GM15510 (cell line): ENCODE measurements around the gene CELA3B.

Experiments used
- POLR2A ChIP-seq: IDR thresholded peaks from 3 replicates; pipeline ENCODE4 v1.6.1; 2011; ENCODE audit warnings: borderline replicate concordance; ENCODE audit not compliant: insufficient read length; ENCODE audit errors: extremely low read depth

Gene CELA3B

DNA sequence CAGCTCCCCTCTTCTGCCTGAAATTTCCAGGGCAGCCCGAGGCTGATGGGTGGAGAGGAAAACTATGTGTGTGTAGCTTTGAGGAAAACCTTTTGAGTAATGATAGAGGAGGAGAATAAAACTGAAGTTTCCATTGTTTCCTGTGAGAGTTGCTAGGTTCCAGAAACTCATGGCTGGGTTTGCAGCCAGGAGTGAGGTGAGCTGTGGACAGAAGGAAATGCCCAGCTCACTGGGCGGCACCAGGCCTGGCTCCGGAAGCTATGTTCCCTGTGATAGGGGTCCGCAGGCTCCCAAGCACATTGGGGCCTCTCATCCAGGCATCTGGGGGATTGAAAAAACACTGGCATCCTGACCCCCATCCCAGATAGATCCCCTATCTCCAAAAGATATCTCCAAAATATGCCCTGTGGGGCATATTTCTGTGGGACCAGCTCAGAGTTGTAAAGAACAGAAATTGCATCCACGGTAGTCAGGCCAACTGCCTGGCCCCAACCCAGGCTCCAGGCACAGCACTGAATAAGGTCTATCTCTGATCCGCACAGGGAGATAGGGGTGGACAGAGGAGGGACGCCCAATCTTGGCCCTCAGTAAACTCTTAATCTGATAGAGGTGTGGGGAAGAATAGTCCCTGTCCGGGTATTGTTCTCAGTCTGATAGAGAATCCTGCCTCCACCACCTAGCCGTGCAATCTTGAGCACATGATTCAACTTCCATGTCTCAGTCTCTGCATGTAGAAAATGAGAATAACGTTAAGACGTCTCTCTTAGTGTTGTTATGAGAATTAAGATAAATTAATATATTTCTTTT lies 37.9 kb upstream of the CELA3B start:
- no peak for TF ChIP-seq POLR2A

DNA sequence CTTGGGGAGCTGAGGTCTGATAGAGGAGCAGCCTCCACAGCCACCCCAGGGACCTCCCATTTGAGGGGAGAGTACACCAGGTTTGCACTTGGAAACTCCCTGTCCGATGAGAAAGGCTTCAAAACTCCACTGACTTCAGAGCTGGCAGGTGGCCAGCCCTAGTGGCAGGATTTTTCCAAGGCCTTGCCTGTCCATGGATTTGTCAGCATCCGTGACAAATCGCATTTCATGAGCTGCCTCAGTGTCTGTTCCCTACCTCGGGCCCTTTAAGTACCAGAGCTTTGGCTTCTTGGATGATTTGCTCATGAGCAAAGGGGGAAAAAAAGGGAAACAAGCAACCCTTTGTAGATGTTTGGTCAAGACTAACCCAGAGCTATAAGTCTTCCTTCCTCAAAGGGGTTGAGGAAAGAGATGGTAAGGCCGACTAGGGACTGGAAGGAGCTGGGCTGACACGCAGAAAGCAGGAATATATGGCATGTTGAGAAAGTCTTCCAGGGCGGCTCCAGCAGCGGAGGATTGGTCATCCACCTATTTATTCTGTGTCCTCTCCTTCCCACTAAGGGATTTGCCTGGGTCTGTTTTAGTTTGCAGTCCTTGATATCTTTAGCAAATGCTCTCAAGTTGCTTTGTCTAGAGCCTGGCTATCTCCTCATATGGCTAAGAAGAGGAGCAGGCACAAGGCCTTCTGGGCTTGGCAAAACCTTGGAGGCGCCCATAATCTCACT lies 37.0 kb upstream of the CELA3B start:
- TF ChIP-seq POLR2A, result no peak

DNA sequence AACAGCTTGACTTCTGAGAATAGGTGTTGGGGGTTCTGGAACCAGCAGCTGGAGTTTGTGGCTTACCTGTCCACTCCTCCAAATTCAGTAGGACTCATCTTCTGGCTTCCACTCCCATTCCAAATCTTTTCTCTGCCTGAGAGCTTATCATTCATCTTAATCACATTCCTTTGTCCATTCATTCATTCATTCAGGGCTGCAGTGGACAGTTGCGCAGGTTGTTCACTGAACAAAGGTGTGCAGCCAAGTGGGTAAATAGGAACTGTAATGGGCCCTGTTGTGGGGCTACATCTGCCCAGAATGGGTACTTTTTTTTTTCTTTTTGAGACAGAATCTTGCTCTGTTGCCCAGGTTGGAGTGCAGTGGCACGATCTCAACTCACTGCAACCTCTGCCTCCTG lies 36.3 kb upstream of the CELA3B start:
- TF ChIP-seq POLR2A, result no peak

GRCh38 chr1:21941370-21941769 lies 35.5 kb upstream of the CELA3B start:
- TF ChIP-seq POLR2A, result no peak

GRCh38 chr1:21942464-21942863 lies 34.4 kb upstream of the CELA3B start:
- no peak for TF ChIP-seq POLR2A

DNA sequence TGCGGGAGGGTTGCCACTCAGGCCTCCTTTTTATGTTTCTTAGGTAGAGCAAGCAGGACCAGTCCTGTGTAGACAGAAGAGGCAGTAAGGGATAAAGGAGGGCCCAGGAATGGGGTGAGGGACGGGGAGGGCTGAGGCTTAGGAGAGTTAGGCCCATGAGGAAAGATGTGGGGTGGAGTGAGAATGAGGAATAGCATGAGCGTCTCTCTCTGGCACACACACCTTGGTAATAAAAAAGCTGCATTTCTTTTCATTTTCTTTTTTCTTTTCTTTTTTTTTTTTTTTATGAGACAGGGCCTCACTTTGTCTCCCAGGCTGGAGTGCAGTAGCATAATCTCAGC lies 32.1 kb upstream of the CELA3B start:
- no peak for TF ChIP-seq POLR2A

DNA sequence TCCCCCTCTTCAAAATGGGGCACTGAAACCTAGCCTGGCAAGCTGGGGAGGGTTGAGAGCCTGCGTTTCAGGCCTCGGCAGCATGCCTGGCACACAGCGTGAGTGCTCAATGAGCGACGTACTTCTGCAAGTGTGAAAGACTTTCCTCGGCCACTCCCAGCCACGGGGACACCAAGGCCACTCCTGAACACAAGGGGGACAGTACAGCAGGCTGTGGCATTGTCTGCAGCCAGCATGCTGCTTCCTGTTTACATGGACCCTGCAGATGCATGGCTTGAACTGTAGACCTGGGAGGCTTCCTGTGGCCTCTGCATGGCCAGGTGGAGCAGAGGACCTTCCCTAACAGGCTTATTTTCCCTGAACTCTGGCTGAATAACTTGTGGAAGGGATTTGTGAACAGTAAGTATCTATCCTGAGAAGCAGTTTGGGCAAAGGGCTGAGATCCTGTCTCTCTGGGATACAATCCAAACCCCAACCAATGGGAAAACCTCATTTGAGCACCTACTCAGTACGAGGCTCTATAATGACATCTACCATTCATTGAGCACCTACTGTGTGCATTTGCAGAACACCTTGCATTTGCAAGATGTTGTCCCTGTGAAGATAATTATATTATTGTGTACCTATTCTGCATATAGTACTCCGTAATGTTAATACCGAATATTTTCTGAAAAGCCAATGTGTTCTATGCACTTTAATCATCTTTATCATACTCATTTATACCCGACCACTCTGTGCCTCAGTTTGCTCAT lies 29.8 kb upstream of the CELA3B start:
- TF ChIP-seq POLR2A, result no peak

GRCh38 chr1:21950734-21951133 lies 26.1 kb upstream of the CELA3B start:
- no peak for TF ChIP-seq POLR2A

- no peak for TF ChIP-seq POLR2A
Observed at GRCh38 chr1:21951226-21951870, 25.5 kb upstream of the CELA3B start.

DNA sequence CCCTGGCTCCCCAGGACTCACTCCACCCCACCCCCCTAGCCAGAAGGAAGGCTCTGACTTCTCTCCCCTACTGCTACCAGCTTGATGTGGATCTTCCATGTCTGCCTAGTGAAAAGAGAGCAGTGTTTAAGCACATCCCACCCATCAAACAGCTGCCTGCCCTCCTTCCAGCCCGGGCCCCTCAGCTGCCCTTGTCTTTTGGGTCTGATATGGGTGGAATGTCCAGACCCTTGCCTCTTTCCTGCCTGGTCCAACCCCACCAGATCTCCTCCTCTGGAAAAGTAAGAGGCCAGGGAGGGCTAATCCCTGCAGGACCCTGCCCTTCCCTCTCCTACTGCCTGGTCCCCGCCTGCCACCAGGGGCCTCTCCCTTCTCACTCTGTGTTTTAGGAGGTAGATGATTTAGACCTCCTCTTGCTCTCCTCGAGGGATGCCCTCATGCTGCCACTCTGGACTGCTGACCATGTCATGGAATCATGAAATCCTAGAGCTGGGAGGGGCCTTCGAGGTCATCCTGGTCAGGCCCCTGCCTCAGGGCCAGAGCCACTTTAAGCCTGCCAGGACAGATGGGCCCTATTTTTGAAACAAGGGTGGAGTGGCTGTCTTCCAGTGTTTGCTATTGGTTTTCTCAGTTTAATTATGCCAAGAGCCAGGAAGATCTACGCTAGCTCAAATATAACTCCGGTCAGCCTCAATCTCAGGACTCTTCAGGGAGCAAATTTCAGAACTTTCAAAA lies 23.9 kb upstream of the CELA3B start:
- no peak for TF ChIP-seq POLR2A

DNA sequence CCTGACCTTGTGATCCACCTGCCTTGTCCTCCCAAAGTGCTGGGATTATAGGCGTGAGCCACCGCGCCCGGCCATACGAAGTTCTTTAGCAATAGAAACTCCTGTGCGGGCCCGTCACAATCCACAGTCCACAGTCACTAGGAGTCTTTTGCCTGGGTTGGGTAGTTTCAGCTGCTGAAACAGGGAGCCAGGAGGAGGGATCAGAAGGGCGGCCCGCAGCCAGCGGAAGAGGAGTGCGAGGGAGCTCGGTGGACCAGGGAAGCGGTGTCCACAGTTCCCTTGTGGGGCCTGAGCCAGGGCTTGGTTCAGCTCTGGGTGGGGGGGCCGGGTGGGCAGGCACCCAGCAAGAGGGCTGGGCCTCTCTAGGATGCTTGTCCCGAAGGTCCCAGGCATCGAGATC lies 21.8 kb upstream of the CELA3B start:
- no peak for TF ChIP-seq POLR2A

DNA sequence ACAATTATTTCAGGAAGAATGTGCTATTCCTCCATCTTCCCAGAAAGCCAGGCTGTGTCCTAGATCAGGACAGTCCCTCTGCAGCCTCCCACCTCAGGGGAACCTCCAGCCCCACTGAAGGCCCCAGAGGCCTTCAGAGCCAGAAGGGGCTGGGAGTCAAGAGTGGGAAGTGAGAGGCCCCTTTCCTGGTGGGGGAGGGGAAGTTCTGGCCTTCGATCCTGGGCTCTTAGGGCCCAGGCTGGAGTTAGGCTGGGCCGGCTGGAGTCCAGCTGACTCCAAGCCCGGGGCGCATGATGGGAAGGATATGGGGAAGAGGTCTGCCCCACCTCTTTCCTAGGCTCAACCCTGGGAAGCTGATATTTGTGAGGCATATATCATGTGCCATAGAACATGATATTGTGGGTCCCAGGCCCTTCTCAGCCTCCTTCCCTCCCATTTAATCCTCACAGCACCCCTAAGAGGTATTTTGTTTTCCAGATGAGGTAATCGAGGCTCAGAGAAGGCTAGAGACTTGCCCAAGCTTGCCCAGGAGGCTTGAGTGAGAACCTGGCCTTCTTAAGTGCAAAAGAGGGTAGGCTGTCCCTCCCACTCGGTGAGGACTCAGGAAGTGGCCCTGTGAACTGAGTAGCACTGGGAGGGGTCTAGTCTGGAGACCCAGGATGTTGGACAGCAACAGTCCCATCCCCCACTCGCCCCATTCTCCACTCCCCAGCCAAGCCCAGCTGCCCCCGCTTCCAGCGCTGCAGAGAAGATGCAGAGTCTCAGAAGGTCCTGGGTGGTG lies 21.1 kb upstream of the CELA3B start:
- TF ChIP-seq POLR2A, result no peak

- no peak for TF ChIP-seq POLR2A
Observed at GRCh38 chr1:21956720-21957552, 19.9 kb upstream of the CELA3B start.
